ENCODE measurements around the gene MAS1. TPM values are rescaled to one million over a fixed set of nuclear protein-coding genes. Genes with fewer than 3 reads are reported as not detected.

MAS1 gene
- total and polyA plus RNA-seq, 10 of the 15 experiments (the other 5 are each of a cell fraction or from before 2014, with no cell fraction given) = under 0.01 to 0.08 TPM; not detected in 8

DNA sequence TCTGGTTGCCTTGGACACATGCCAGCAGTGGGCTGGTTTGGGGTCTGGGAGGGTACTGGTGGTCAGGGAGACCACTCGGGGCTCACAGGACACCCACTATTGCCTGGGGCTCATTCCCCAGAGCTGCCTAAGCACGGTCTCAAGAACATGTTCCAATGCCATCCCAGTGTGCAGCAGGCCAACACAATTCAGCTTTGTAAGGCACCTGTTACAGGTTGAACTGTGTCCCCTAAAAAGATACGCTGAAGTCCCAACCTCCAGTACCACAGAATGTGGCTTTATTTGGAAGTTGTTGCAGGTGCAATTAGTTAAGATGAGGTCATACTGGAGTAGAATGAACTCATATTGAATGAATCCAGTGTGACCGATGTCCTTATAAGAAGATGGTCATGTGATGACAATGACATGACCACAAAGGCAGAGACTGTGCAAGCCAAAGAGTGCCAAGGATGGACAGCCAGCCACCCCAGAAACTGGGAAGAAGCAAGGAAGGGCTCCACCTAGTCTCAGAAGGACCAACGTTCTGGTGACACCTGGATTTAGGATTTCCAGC is 13.5 kb upstream of the MAS1 start (continued):
- TF ChIP-seq, protein P1, sequence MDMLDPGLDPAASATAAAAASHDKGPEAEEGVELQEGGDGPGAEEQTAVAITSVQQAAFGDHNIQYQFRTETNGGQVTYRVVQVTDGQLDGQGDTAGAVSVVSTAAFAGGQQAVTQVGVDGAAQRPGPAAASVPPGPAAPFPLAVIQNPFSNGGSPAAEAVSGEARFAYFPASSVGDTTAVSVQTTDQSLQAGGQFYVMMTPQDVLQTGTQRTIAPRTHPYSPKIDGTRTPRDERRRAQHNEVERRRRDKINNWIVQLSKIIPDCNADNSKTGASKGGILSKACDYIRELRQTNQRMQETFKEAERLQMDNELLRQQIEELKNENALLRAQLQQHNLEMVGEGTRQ (IDR thresholded peaks at IDR 0.05; ENCODE audit: borderline replicate concordance, low read depth, low read length) = no peak
- TF ChIP-seq STAT1 (conservative IDR thresholded peaks at IDR 0.05) = no peak

DNA sequence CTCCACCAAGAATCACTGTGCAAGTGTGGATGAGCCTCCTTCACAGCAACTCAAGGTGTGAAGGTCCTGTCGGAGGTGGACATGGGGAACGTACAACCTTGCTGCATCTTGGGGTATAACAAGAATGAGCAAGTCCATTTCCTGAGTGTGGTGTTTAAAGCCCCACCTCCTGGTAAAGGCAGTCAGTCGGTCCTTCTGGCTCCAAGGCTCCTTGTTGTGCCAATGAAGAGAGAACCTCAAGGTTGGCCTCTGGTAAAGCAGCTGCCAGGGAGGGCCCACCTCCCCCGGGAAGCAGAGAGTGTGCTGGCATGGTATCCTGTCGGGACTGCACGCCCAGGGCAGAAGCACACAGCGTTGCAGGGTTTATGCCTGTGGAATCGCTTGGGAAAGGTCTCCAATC is 12.4 kb upstream of the MAS1 start:
- Histone ChIP-seq H2AFZ (ENCODE audit: control insufficient read depth, low read depth, low read length) (no peak overlapping the region), H3K4me3 (no peak overlapping the region), H3K9me3 (replicated peaks; ENCODE audit: control insufficient read depth, insufficient read depth, low read length) (no peaks in the 10 kb centered on the region), H3K9ac (ENCODE audit: control insufficient read depth, insufficient read depth, low read length) (no peak overlapping the region), H3K27me3 (replicated peaks in 1 of 2; ENCODE audit: control insufficient read depth in 2 of 2, insufficient read depth in 2 of 2, low read length in 1 of 2) (no peaks in the 10 kb centered on the region), H3K27ac (ENCODE audit: control insufficient read depth, insufficient read depth) (no peak overlapping the region), H3K36me3 (ENCODE audit: control insufficient read depth in 2 of 2, insufficient read depth in 2 of 2, low read length in 1 of 2) (no peaks in the 10 kb centered on the region), H3K4me1 (ENCODE audit: control insufficient read depth, insufficient read depth, low read length) (no peaks in the 10 kb centered on the region), H3K4me2 (ENCODE audit: control insufficient read depth, insufficient read depth) (no peak overlapping the region), H3K79me2 (ENCODE audit: control insufficient read depth, insufficient read depth, low read length) (no peaks in the 10 kb centered on the region), H4K20me1 (ENCODE audit: control insufficient read depth, insufficient read depth) (no peaks in the 10 kb centered on the region; the same call in 1 of the 2 replicates)
- POLR2A ChIA-PET = interaction anchor here (1.2 kb wide), 1 partner anchor 111 kb away, joined by 12 read pairs; no protein-coding TSS in a partner anchor
- WGBS (ENCODE audit: insufficient coverage, insufficient replicate concordance, low lambda C conversion rate, missing lambda C conversion rate) = 26% methylated on average over 8 of the region's 8 CpGs
- DNase-seq (ENCODE audit: low read depth, low spot score) = no peak
- intact Hi-C loops (cut with micrococcal nuclease; ENCODE audit: unreplicated experiment) = no loop called here
- SMC1A ChIA-PET (ENCODE audit: uncharacterized antibody, unreplicated experiment) = no interaction called here
- no TSS peak for BruUV-seq (replicated peaks)
- FAIRE-seq = no peak
- ATAC-seq = no peak
- CTCF ChIA-PET = no interaction called here
- in situ Hi-C loops (cut with MboI) = no loop called here
- RAD21 ChIA-PET (ENCODE audit: unreplicated experiment) = no interaction called here
- TF ChIP-seq SP1 (IDR thresholded peaks at IDR 0.05; ENCODE audit: low read depth, low read length) (no peak), NFIC (IDR thresholded peaks at IDR 0.05; ENCODE audit: low read depth, low read length) (no peak), CBX3 (IDR thresholded peaks at IDR 0.05; ENCODE audit: borderline replicate concordance, low read depth) (no peak), EP300 (IDR thresholded peaks at IDR 0.05; ENCODE audit: borderline replicate concordance in 1 of 2, control insufficient read depth in 1 of 2, low read depth in 2 of 2, low read length in 2 of 2) (no peak), ZNF24 (IDR thresholded peaks at IDR 0.05) (no peak), BMI1 (IDR thresholded peaks at IDR 0.05; ENCODE audit: borderline replicate concordance) (no peak), TCF7 (IDR thresholded peaks at IDR 0.05; ENCODE audit: borderline replicate concordance) (no peak), SMARCA5 (IDR thresholded peaks at IDR 0.05) (no peak), RAD21 (IDR thresholded peaks at IDR 0.05; ENCODE audit: insufficient read depth, low read depth, low read length) (no peak)
- TF ChIP-seq, protein P2, sequence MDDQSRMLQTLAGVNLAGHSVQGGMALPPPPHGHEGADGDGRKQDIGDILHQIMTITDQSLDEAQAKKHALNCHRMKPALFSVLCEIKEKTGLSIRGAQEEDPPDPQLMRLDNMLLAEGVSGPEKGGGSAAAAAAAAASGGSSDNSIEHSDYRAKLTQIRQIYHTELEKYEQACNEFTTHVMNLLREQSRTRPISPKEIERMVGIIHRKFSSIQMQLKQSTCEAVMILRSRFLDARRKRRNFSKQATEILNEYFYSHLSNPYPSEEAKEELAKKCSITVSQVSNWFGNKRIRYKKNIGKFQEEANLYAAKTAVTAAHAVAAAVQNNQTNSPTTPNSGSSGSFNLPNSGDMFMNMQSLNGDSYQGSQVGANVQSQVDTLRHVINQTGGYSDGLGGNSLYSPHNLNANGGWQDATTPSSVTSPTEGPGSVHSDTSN (IDR thresholded peaks at IDR 0.05; ENCODE audit: insufficient replicate concordance, low read depth, low read length) = no peak
- TF ChIP-seq, protein P3, sequence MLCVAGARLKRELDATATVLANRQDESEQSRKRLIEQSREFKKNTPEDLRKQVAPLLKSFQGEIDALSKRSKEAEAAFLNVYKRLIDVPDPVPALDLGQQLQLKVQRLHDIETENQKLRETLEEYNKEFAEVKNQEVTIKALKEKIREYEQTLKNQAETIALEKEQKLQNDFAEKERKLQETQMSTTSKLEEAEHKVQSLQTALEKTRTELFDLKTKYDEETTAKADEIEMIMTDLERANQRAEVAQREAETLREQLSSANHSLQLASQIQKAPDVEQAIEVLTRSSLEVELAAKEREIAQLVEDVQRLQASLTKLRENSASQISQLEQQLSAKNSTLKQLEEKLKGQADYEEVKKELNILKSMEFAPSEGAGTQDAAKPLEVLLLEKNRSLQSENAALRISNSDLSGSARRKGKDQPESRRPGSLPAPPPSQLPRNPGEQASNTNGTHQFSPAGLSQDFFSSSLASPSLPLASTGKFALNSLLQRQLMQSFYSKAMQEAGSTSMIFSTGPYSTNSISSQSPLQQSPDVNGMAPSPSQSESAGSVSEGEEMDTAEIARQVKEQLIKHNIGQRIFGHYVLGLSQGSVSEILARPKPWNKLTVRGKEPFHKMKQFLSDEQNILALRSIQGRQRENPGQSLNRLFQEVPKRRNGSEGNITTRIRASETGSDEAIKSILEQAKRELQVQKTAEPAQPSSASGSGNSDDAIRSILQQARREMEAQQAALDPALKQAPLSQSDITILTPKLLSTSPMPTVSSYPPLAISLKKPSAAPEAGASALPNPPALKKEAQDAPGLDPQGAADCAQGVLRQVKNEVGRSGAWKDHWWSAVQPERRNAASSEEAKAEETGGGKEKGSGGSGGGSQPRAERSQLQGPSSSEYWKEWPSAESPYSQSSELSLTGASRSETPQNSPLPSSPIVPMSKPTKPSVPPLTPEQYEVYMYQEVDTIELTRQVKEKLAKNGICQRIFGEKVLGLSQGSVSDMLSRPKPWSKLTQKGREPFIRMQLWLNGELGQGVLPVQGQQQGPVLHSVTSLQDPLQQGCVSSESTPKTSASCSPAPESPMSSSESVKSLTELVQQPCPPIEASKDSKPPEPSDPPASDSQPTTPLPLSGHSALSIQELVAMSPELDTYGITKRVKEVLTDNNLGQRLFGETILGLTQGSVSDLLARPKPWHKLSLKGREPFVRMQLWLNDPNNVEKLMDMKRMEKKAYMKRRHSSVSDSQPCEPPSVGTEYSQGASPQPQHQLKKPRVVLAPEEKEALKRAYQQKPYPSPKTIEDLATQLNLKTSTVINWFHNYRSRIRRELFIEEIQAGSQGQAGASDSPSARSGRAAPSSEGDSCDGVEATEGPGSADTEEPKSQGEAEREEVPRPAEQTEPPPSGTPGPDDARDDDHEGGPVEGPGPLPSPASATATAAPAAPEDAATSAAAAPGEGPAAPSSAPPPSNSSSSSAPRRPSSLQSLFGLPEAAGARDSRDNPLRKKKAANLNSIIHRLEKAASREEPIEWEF (IDR thresholded peaks at IDR 0.05; ENCODE audit: insufficient replicate concordance, low read depth, low read length) = no peak

All from GM12878 (cell line).